ENCODE data around the gene ACADSB.
A peak's percentile ranks its signal among the peaks of the same experiment; 100 is the strongest.

Gene ACADSB

DNA sequence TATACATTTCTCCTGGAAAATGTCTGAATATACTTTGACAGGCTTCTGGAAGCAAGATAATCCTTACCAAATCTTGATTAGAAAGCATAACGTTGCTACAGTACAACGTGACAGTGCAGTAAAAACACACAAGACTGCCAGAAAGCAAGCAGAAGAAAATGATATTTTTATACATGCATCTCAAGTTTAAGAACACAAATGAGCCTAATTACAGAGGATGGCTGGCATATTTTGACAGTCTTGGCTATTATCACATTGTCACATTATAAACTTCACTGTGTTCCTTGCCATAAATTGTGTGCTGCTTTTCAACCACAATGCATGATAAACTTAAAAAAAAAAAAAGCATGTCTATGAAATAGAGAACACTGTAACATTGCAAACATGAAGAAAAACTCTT is 4.5 kb upstream of the ACADSB start:
- DNase-seq (ENCODE audit: low read depth) = no peak

- DNase-seq (ENCODE audit: low read depth) = peak; percentile 16
These were observed 1.1 kb upstream of the ACADSB start for GRCh38 chr10:123007558-123008354.

GRCh38 chr10:123009105-123009820 is 457 bp downstream of the ACADSB start:
- peak; percentile 5 for DNase-seq (ENCODE audit: low read depth)

DNA sequence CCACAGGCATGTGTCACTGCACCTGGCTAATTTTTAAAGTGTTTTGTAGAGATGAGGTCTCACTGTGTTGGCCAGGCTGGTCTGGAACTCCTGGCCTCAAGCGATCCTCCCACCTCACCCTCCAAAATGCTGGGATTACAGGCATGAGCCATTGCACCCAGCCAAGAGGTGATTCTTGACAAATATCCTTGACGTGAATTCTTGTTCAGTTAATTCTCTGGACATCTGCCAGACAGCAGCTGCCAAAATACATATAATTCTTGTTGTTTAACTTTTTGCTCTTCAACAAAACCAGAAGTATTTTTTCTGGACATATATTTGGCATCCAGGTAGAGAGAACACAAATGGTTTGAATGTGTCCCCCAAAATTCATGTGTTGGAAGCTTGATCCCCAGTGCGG is 3.2 kb downstream of the ACADSB start:
- no peak for DNase-seq (ENCODE audit: low read depth)

DNA sequence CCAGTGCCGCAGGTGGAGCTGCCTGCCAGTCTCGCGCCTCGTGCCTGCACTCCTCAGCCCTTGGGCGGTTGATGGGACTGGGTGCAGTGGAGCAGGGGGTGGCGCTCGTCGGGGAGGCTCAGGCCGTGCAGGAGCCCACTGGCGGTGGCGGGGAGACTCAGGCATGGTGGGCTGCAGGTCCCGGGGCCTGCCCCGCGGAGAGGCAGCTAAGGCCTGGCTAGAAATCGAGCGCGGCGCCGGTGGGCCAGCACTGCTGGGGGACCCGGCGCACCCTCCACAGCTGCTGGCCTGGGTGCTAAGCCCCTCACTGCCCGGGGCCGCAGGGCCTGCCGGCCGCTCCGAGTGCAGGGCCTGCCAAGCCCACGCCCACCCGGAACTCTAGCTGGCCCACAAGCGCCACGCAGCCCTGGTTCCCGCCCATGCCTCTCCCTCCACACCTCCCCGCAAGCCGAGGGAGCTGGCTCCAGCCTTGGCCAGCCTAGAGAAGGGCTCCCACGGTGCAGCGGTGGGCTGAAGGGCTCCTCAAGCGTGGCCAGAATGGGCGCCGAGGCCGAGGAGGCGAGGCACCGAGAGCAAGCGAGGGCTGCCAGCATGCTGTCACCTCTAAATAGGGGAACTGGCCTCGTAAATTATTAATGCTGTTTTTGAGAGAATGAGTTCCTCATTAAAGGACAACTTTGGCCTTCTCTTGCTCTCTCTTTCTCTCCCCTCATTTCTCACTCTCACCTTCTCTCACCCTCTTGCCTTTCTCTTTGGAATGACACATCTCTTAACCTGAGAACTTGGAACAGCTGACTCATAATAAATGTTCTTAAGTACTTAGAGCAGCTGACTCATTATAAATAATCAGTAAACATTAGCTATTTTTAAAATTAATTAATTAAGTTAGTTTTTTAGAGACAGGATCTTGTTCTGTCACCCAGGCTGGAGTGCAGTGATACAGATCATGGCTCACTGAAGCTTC is 4.9 kb downstream of the ACADSB start:
- no peak for DNase-seq (ENCODE audit: low read depth)

DNA sequence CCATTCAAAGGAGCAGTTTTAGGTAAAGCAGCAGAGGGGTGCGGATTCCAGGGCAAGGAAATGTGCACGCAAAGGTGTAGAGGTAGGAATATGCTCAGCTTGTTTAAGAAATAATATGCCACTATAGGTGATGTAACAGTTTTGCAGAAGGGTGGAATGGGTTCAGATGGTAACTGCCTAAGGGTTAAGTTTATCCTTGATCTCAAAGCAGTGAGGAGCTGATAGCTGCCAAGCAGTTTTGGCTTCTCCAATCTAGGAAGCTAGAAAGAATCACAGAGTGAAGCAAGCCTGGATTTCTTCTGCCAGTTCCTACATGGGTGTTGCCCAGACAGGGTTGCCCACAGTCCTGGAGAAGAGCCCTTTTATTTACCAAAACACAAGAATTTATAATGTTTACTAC is 6.0 kb downstream of the ACADSB start:
- DNase-seq (ENCODE audit: low read depth) = no peak

DNA sequence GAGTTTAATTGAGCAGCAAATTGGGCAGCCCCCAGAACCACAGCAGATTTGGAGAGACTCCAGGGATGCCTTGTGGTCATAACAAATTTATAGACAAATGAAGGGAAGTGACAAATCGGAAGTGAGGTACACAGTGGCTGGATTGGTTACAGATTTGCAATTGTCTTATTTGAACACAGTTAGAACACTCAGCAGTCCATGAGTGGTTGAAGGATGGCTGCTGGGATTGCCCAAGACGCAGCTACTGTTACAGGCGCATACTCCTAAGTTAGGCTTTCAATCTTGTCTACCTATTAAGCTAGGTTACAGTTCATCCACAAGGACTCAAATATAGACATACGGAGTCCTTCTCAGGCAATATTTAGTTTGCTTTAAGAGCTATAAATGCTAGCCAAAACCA is 7.4 kb downstream of the ACADSB start:
- no peak for DNase-seq (ENCODE audit: low read depth)

DNA sequence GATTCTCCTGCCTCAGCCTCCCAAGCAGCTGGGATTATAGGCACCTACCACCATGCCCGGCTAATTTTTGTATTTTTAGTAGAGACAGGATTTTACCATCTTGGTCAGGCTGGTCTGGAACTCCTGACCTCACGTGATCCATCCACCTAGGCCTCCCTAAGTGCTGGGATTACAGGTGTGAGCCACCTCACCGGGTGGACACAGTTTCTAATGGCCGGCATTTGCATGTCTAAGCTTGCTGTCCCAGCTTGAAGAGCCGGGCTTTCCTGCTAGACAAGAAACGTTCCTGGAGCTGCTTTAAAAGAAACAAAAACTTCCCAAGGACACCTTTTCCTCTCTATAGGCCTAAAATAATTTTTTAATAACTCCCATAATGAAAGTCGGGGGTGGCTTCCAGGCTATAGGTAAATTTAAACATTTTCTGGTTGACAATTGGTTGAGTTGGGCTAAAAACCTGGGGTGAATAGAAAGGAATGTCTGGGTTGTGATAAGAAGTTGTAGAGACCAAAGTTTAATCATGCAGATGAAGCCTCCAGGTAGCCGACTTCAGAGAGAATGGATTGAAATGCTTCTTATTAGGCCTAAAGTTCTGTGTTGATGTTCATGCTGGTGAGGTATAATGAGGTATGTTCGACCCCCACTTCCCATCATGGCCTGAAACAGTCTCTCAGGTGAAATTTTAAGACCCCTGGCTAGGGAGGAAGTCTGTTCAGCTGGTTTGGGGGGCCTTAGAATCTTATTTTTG is 8.8 kb downstream of the ACADSB start:
- no peak for DNase-seq (ENCODE audit: low read depth)

GRCh38 chr10:123018531-123018930 is 9.7 kb downstream of the ACADSB start:
- DNase-seq (ENCODE audit: low read depth) = no peak

DNA sequence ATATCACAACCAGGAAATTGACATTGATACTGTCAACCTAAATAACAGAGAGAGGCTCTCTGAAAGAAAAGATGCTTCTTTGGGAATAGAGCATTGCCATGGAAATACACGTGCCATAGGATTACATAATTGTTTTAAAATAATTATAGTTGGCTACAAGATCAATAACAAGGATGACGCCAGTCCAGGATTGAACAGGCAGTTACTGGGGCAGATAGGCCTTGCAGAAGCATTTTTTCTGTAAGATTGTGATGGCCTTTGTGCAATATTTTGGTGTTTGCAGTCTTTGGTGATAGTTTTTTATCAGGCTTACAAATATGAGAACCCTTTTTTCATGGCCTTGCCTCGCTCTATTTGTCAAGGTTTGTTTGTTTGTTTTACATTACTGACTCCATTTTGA is 10.5 kb downstream of the ACADSB start:
- no peak for DNase-seq (ENCODE audit: low read depth)

DNA sequence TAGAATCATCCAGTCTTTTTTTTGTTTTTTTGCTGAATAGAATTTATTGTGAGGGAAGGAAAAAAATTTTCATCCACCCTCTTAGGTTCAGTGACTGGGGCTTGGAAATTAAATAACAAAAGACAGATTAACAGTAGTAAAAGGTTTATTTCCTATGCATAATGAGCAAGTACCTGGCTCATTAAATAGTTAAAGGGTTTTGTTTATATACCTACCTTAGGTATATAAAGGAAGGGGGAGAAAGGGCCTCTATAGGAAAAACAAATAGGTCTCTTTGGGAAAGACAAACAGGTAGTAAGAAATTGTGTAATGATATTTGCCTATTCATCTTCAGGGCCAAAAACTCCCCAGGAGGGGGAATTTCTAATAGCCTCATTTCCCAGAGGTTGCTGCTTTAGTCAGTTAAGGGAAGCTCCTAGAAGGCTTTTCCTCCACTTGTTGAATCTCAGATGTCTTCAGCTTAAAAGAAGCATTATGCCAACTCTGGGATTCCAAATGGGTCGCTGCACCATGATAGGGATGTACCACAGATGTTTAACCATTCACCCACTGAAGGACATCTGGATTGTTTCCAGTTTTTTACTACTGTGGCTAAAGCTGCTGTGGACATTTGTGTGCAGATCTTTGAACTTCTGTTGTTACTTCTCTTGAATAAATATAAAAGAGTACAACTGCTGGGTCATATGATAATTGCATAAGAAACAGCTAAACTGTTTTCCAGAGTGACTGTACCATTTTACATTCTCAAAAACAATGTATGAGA is 11.3 kb downstream of the ACADSB start:
- no peak for DNase-seq (ENCODE audit: low read depth)

GRCh38 chr10:123021517-123021916 is 12.7 kb downstream of the ACADSB start:
- no peak for DNase-seq (ENCODE audit: low read depth)

GRCh38 chr10:123024540-123024939 is 15.7 kb downstream of the ACADSB start:
- no peak for DNase-seq (ENCODE audit: low read depth)

- DNase-seq (ENCODE audit: low read depth) = no peak
These were observed 17.5 kb downstream of the ACADSB start for GRCh38 chr10:123026302-123026701.

GRCh38 chr10:123027861-123028260 is 19.1 kb downstream of the ACADSB start:
- DNase-seq (ENCODE audit: low read depth) = no peak

GRCh38 chr10:123031124-123031523 is 22.3 kb downstream of the ACADSB start:
- no peak for DNase-seq (ENCODE audit: low read depth)

DNA sequence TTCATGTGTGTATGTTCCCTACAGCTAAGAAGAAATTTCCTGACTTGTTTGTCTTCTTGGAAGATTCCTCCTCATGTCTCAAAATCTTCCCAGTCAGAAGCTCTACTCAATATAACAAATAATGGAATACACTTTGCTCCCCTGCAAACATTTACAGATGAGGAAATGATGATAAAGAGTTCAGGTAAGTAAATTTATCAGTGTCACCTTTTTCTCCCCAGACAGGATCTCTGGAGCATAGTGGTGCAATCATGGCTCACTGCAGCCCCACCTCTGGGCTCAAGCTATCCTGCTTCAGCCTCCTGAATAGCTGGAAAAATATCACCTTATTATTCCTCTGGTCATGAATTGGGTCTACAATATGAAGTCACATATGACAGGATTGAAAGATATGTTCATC is 25.5 kb downstream of the ACADSB start:
- no peak for DNase-seq (ENCODE audit: low read depth)

DNA sequence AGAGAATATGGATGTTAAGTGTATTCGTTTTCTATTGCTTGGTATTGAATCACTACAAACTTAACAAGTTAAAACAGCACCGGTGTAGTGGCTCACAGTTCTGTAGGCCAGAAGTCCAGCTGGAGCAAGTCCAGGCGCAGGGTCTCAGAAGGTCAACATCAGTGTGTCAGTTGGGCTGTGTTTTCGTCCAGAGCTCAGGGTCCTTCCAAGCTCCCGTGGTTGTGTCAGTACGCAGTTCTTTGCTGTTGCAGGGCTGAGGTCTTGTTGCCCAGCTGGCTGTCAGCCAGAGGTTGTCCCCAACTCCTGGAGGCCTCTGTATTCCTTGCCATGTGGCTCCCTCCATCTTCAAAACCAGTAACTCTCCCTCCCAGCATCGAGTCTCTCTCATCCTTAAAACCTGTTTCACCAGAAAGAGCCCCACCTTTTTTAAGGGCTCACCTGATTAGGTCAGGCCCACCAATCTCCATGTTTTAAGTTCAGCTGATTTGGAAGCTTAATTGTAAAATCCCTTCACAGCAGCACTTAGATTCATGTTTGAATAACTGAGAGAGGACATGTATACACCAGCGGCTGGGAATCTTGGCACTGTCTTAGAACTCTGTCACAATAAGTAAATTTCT is 26.8 kb downstream of the ACADSB start:
- DNase-seq (ENCODE audit: low read depth) = no peak

- no peak for DNase-seq (ENCODE audit: low read depth)
These were observed 30.2 kb downstream of the ACADSB start for GRCh38 chr10:123038782-123039631.

DNA sequence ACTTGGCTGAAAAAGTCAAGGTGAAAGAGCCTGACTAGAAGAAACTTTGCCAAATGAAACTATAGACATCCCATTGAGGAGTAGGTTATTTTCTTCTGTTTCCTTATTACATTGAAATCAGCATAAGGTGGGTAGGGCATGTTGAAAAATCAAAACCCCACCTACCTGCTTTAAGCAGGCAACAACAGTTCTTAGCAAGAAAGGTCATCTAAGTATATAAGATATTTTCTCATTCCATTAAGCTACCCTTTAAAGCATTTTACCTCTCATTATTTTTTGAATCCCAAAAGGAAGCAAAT is 30.8 kb downstream of the ACADSB start:
- no peak for DNase-seq (ENCODE audit: low read depth)

Data from stimulated activated CD8-positive, alpha-beta memory T cell treated with anti-CD3 and anti-CD28 coated beads, Interleukin-12 subunit alpha, Interleukin-12 subunit beta, amount 100 ng/mL, for 1 hour (primary cell).